MCF 10A (cell line): ENCODE measurements around the gene CEP112. TPM values are rescaled to one million over a fixed set of nuclear protein-coding genes. Genes with fewer than 3 reads are reported as not detected.

Source experiments
- BruUV-seq: library from RNA; stranded (reverse); fragments of 400-500 nt; replicated peaks from 2 replicates; lab custom pipeline; 2021; lab: Mats Ljungman, UMichigan
- CTCF ChIA-PET: fragments of 300-600 bp; sonication (Branson Sonifier 250); formaldehyde crosslinking; extraction: SDS; loops from one replicate; lab custom pipeline; 2021; ENCODE audit warnings: antibody characterized with exemption, inconsistent platforms; lab: Yijun Ruan, JAX
- POLR2A ChIA-PET: fragments of 300-600, 350-650 bp; sonication (Branson Sonifier 250); formaldehyde crosslinking; extraction: SDS; loops from one replicate; lab custom pipeline; 2020; ENCODE audit warnings: antibody characterized with exemption, inconsistent platforms; lab: Yijun Ruan, JAX
- DNase-seq: peaks from one replicate; pipeline ENCODE4 v3.0.0-alpha.2; 2018; ENCODE audit not compliant: unreplicated experiment
- H3K27ac Mint-ChIP-seq: one replicate; pipeline ENCODE4 v1.8.0; 2022; ENCODE audit warnings: mild to moderate bottlenecking, low read depth, mixed read lengths; ENCODE audit not compliant: unreplicated experiment
- H3K27me3 Mint-ChIP-seq: one replicate; pipeline ENCODE4 v1.8.0; 2022; ENCODE audit warnings: mixed read lengths; ENCODE audit not compliant: insufficient read depth, unreplicated experiment
- H3K36me3 Mint-ChIP-seq: one replicate; pipeline ENCODE4 v1.8.0; 2022; ENCODE audit warnings: mild to moderate bottlenecking, moderate library complexity, mixed read lengths; ENCODE audit not compliant: insufficient read depth, unreplicated experiment
- H3K4me1 Mint-ChIP-seq: one replicate; pipeline ENCODE4 v1.8.0; 2022; ENCODE audit warnings: mixed read lengths; ENCODE audit not compliant: insufficient read depth, unreplicated experiment
- H3K4me3 Mint-ChIP-seq: one replicate; pipeline ENCODE4 v1.8.0; 2022; ENCODE audit warnings: mild to moderate bottlenecking, moderate library complexity, mixed read lengths; ENCODE audit not compliant: unreplicated experiment
- H3K9me3 Mint-ChIP-seq: one replicate; pipeline ENCODE4 v1.8.0; 2022; ENCODE audit warnings: mixed read lengths; ENCODE audit not compliant: unreplicated experiment
- intact Hi-C: fragments of 100-400 bp; cut with micrococcal nuclease; formaldehyde crosslinking; loops from 2 replicates; pipeline ENCODE4 v1.14.1; 2022
- total RNA-seq: library from RNA; stranded (reverse); gene quantifications from 2 replicates; pipeline ENCODE4 v1.2.3, GENCODE V29; 2022
- TF ChIP-seq, protein P1 (sequence below): fragments of 200-600 bp; IDR thresholded peaks from one replicate; pipeline ENCODE4 v1.8.0; 2022; ENCODE audit warnings: antibody characterized with exemption, mild to moderate bottlenecking; ENCODE audit not compliant: unreplicated experiment

CEP112 gene
- total RNA-seq, 1 experiment from 2014 or later: 8.1 TPM

DNA sequence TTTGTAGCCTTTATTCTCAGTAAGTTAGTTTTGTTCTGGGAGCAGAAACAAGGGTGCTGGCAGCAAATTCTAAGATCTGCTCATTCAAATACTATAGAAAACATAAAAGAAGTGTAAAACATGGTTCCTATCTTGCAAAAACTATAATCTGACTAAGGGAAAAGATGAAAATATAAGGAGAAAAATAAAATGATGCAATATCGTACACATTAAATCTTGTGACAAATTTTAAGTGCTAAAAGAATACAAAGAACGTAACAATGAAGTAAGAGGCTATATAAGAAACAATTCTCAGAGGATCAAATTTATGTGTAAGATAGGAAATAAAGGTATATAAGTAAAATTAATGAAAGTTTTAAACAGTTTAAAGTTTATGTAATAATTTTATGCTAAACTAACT lies 224.6 kb downstream of the CEP112 start:
- intact Hi-C loops: no loop called here
- Mint-ChIP-seq H3K9me3 (no peaks in the 10 kb centered on the region), H3K36me3 (no peaks in the 10 kb centered on the region), H3K4me3 (no peak overlapping the region), H3K27me3 (no peaks in the 10 kb centered on the region), H3K27ac (no peak overlapping the region), H3K4me1 (no peaks in the 10 kb centered on the region)
- CTCF ChIA-PET: no interaction called here
- POLR2A ChIA-PET: no interaction called here
- no peak for DNase-seq
- TF ChIP-seq, protein P1, sequence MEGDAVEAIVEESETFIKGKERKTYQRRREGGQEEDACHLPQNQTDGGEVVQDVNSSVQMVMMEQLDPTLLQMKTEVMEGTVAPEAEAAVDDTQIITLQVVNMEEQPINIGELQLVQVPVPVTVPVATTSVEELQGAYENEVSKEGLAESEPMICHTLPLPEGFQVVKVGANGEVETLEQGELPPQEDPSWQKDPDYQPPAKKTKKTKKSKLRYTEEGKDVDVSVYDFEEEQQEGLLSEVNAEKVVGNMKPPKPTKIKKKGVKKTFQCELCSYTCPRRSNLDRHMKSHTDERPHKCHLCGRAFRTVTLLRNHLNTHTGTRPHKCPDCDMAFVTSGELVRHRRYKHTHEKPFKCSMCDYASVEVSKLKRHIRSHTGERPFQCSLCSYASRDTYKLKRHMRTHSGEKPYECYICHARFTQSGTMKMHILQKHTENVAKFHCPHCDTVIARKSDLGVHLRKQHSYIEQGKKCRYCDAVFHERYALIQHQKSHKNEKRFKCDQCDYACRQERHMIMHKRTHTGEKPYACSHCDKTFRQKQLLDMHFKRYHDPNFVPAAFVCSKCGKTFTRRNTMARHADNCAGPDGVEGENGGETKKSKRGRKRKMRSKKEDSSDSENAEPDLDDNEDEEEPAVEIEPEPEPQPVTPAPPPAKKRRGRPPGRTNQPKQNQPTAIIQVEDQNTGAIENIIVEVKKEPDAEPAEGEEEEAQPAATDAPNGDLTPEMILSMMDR: no peak
- no TSS peak for BruUV-seq

DNA sequence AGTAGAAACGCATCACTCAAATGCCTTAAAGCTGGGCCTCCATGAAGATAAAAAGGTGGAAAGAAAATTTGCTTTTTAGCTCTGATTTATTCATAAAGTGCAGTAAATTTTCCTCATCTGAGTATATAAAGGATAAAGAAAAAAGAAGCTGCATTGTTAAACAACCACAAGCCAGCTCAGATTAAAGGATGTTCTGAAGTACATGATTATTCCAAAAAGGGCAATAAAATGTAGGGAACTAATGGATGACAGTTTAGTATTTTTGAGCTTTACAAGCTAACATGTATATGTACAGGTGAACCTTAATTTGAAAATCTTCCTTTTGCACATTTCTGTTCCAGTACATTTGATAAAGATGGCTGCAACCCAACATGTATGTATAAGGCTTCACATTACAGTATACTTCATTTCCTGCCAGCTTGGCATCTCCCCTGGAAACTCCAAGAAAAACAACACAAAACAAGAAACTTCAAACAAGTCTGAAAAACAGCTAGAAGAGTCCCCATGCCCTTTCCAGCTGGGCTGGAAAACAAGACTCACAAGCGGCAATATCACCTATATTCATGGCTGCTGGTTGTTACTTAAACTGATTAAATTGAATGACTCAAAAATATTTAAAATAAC lies 225.7 kb downstream of the CEP112 start:
- BruUV-seq: no TSS peak
- H3K4me3 Mint-ChIP-seq: no peak overlapping the region
- H3K9me3 Mint-ChIP-seq: no peaks in the 10 kb centered on the region
- TF ChIP-seq, protein P1: no peak
- no peaks in the 10 kb centered on the region for H3K27me3 Mint-ChIP-seq
- no peak for DNase-seq
- intact Hi-C loops: no loop called here
- no peaks in the 10 kb centered on the region for H3K36me3 Mint-ChIP-seq
- no peaks in the 10 kb centered on the region for H3K4me1 Mint-ChIP-seq
- no peak overlapping the region for H3K27ac Mint-ChIP-seq
- POLR2A ChIA-PET: interaction anchor here (1.0 kb wide), 1 partner anchor 9 kb away, joined by 3 read pairs; no protein-coding TSS in a partner anchor
- CTCF ChIA-PET: interaction anchor here (0.7 to 1.0 kb wide), 2 partner anchors 23 to 1005 kb away, joined by 3 read pairs; no protein-coding TSS in a partner anchor

DNA sequence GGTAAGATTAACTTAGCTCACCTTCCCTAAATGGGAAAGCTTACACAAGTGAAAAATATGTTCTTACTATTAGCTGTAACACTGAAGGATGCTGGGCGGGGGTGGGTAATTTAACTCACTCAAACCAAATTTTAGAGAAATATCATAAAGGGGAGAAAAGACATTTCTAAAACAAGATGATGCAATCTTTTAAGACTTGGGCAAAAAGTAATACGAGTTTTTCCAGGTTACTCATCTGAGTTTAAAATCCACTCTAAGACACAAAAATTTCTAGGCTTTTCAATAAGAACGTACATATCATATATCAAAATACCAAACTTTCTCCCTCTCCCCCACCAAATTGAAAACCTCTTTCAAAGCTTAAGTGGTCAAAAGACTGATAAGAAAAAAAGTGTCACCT lies 228.8 kb downstream of the CEP112 start:
- Mint-ChIP-seq H3K4me1 (no peaks in the 10 kb centered on the region), H3K27me3 (no peaks in the 10 kb centered on the region), H3K9me3 (no peaks in the 10 kb centered on the region), H3K4me3 (no peak overlapping the region), H3K36me3 (no peaks in the 10 kb centered on the region), H3K27ac (no peak overlapping the region)
- POLR2A ChIA-PET: no interaction called here
- CTCF ChIA-PET: interaction anchor here (0.7 kb wide), 2 partner anchors 13 to 267 kb away, joined by 3 to 4 read pairs; no protein-coding TSS in a partner anchor
- no TSS peak for BruUV-seq
- intact Hi-C loops: no loop called here
- no peak for DNase-seq
- TF ChIP-seq, protein P1: no peak

DNA sequence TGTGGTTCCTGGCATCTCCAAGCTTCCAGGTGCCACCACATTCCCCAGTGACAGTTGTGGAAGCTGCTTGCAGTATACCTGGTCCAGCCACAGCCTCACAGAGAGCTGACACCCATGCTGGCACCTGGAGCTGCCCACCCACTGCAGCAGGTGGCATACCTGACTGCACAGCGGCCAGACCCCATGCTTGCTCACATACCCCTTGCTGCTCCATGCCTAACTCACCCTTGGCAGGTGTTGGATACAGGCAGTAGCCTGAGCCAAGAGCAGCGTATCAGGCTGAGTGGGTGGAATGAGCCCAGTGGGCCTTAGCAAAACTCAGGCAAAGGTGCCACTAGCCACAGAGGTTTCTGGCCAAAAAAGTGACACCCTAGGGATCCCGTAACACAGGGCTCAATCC lies 232.3 kb downstream of the CEP112 start:
- no peaks in the 10 kb centered on the region for H3K4me1 Mint-ChIP-seq
- POLR2A ChIA-PET: interaction anchor here (0.7 kb wide), 1 partner anchor 11 kb away, joined by 4 read pairs; no protein-coding TSS in a partner anchor
- peaks cover 5% of the 10 kb centered on the region for H3K9me3 Mint-ChIP-seq
- no peaks in the 10 kb centered on the region for H3K27me3 Mint-ChIP-seq
- DNase-seq: no peak
- no peak overlapping the region for H3K4me3 Mint-ChIP-seq
- BruUV-seq: no TSS peak
- TF ChIP-seq, protein P1: no peak
- no peaks in the 10 kb centered on the region for H3K36me3 Mint-ChIP-seq
- CTCF ChIA-PET: interaction anchor here (0.6 kb wide), 1 partner anchor 1011 kb away, joined by 3 read pairs; no protein-coding TSS in a partner anchor
- intact Hi-C loops: no loop called here
- H3K27ac Mint-ChIP-seq: no peak overlapping the region
